Adrenal gland (tissue), 12 donors: ENCODE measurements around the gene KIZ. TPM values are rescaled to one million over a fixed set of nuclear protein-coding genes. Genes with fewer than 3 reads are reported as not detected.
"Not testable (repeated sequence)": the region's sequence is repeated elsewhere in the genome, so short reads cannot be mapped to it uniquely, and the experiment has no call there.

Source experiments
- DNase-seq, 7 donors: peaks; one replicate each; pipeline ENCODE4 v3.0.0-alpha.2; 2019 to 2020
- H3K27ac ChIP-seq, 5 donors: fragments of 200-600 bp; sonication (generic) in 4 of 5; 1 replicate in 3 of 5; 2 replicates in 2 of 5; pipeline versions ENCODE4 v1.5.1 to v1.8.0; 2016 to 2020; ENCODE audit warnings: mild to moderate bottlenecking in 1 of 5
- H3K27me3 ChIP-seq: fragments of 200-600 bp; 2 replicates; pipeline ENCODE4 v1.8.0; 2021
- H3K36me3 ChIP-seq, 2 donors: fragments of 200-600 bp; replicated peaks in 1 of 2; 1 replicate in 1 of 2; 2 replicates in 1 of 2; pipeline versions ENCODE4 v1.5.1 to v1.8.0; 2018 to 2022
- H3K4me1 ChIP-seq, 2 donors: fragments of 200-600 bp; replicated peaks in 1 of 2; 1 replicate in 1 of 2; 2 replicates in 1 of 2; pipeline versions ENCODE4 v1.5.1 to v1.8.0; 2018 to 2021
- H3K4me3 ChIP-seq, 4 donors: fragments of 200-600 bp; sonication (generic) in 3 of 4; one replicate each; pipeline ENCODE4 v1.5.1; 2016 to 2018
- H3K9me3 ChIP-seq, 3 donors: fragments of 200-600 bp; sonication (generic) in 1 of 3; replicated peaks in 1 of 3; 1 replicate in 2 of 3; 2 replicates in 1 of 3; pipeline versions ENCODE4 v1.5.1 to v1.8.0; 2016 to 2021
- CTCF ChIP-seq, 6 experiments: fragments of 450-650 bp in 4 of 6; fragments of 200-600 bp in 2 of 6; sonication (generic) in 1 of 6; IDR thresholded peaks; 1 replicate in 5 of 6; 2 replicates in 1 of 6; pipeline versions ENCODE4 v1.5.1 to v1.8.0; 2016 to 2021; ENCODE audit warnings: antibody characterized with exemption in 6 of 6, mild to moderate bottlenecking in 2 of 6, moderate library complexity in 1 of 6
- POLR2A ChIP-seq, 2 donors: fragments of 450-650 bp; IDR thresholded peaks; one replicate each; pipeline ENCODE4 v1.6.1; 2017; ENCODE audit warnings: antibody characterized with exemption in 2 of 2, mild to moderate bottlenecking in 2 of 2, moderate library complexity in 1 of 2
- WGBS, 4 donors: extraction: QIAGEN DNeasy Blood & Tissue Kit in 2 of 4; methylation state at CpG; one replicate each; pipeline versions ENCODE4 v1.1.5 to v1.1.7; 2013 to 2017; 5-methylcytosine and 5-hydroxymethylcytosine counted together
- intact Hi-C, 2 donors: fragments of 100-400 bp; cut with DNase I; formaldehyde crosslinking; loops; one replicate each; pipeline versions ENCODE4 v1.14.1 to v1.15.0; 2022 to 2023
- polyA plus RNA-seq, 3 donors: library from polyadenylated mRNA; stranded (reverse); fragments of 200-250 nt in 2 of 3; fragments of 350-450 nt in 1 of 3; fragmentation: Illumina TruSeq in 1 of 3; extraction: RNeasy Lipid Tissue Mini Kit (QIAGEN cat#74804) in 1 of 3; gene quantifications; one replicate each; pipeline ENCODE4 v1.2.3, GENCODE V29; 2013 to 2014
- total RNA-seq, 9 donors: library from RNA; depleted of rRNA in 4 of 9; stranded (reverse); fragments of >200 nt in 4 of 9; fragments of 120-200 nt in 1 of 9; fragmentation: NEBNext Ultra II Directional in 1 of 9; extraction: Animal tissue kit (Norgen Biotek cat#: 25700) in 1 of 9; gene quantifications; one replicate each; pipeline versions ENCODE4 v1.1.0 to v1.2.4, GENCODE V29; 2013 to 2023
- donor health status: healthy with polysubstance abuse.
- donor health status: Bipolar disorder and iron deficiency.
- donor health status: DM: yes; HTN: yes; CAD: no.
- donor health status: DM: no; HTN: no; CAD: no.
- donor health status: DM: no; HTN: no; CAD: no.
- donor health status: DM: yes; HTN: yes; CAD: no.

Gene KIZ
- total and polyA plus RNA-seq, 12 donors: 10.4 to 62.9 (median 15.3) TPM

GRCh38 chr20:21161926-21162325 lies 36.0 kb downstream of the KIZ start:
- H3K36me3 ChIP-seq: peaks cover 0 to 8% of the 10 kb centered on the region in 2 donors
- intact Hi-C loops: no loop called here
- no peak for TF ChIP-seq POLR2A (IDR thresholded peaks at IDR 0.05)
- TF ChIP-seq CTCF (IDR thresholded peaks at IDR 0.05): no peak
- no peaks in the 10 kb centered on the region for H3K4me1 ChIP-seq
- H3K27me3 ChIP-seq: no peaks in the 10 kb centered on the region
- no peak overlapping the region for H3K27ac ChIP-seq
- H3K9me3 ChIP-seq: no peaks in the 10 kb centered on the region
- no peak overlapping the region for H3K4me3 ChIP-seq
- no peak for DNase-seq
- WGBS, 4 donors: 92 to 99% (median 95%) methylated on average over 5 of the region's 5 CpGs

GRCh38 chr20:21162631-21163030 lies 36.7 kb downstream of the KIZ start:
- Histone ChIP-seq H3K36me3 (peaks cover 0 to 8% of the 10 kb centered on the region in 2 donors), H3K4me3 (no peak overlapping the region), H3K4me1 (no peaks in the 10 kb centered on the region), H3K27me3 (no peaks in the 10 kb centered on the region), H3K27ac (no peak overlapping the region), H3K9me3 (no peaks in the 10 kb centered on the region)
- intact Hi-C loops: no loop called here
- 86 to 93% (median 87%) methylated on average over 3 of the region's 3 CpGs for WGBS, 4 donors
- DNase-seq: no peak
- TF ChIP-seq CTCF (IDR thresholded peaks at IDR 0.05): no peak
- no peak for TF ChIP-seq POLR2A (IDR thresholded peaks at IDR 0.05)

GRCh38 chr20:21166801-21167200 lies 40.9 kb downstream of the KIZ start:
- Histone ChIP-seq H3K36me3 (peaks cover 0 to 8% of the 10 kb centered on the region in 2 donors), H3K9me3 (no peaks in the 10 kb centered on the region), H3K4me3 (no peak overlapping the region), H3K27me3 (no peaks in the 10 kb centered on the region), H3K27ac (no peak overlapping the region), H3K4me1 (no peaks in the 10 kb centered on the region)
- WGBS, 4 donors: 75 to 100% (median 84%) methylated on average over 1 to 2 of the region's 2 CpGs
- no peak for TF ChIP-seq POLR2A (IDR thresholded peaks at IDR 0.05)
- no peak for TF ChIP-seq CTCF (IDR thresholded peaks at IDR 0.05)
- intact Hi-C loops: no loop called here
- no peak for DNase-seq

GRCh38 chr20:21167261-21167660 lies 41.4 kb downstream of the KIZ start:
- Histone ChIP-seq H3K27me3 (no peaks in the 10 kb centered on the region), H3K9me3 (no peaks in the 10 kb centered on the region), H3K4me1 (no peaks in the 10 kb centered on the region), H3K4me3 (no peak overlapping the region), H3K36me3 (peaks cover 0 to 8% of the 10 kb centered on the region in 2 donors), H3K27ac (no peak overlapping the region)
- 94 to 100% (median 99%) methylated on average over 5 of the region's 5 CpGs for WGBS, 4 donors
- TF ChIP-seq POLR2A (IDR thresholded peaks at IDR 0.05) (no peak), CTCF (IDR thresholded peaks at IDR 0.05) (no peak)
- DNase-seq: no peak
- intact Hi-C loops: no loop called here

- H3K36me3 ChIP-seq, H3K9me3 ChIP-seq, intact Hi-C loops, H3K27me3 ChIP-seq, H3K4me1 ChIP-seq, H3K27ac ChIP-seq, H3K4me3 ChIP-seq, DNase-seq: not testable (repeated sequence)
- 97 to 98% (median 98%) methylated on average over 3 of the region's 3 CpGs for WGBS, 4 donors
Observed at GRCh38 chr20:21168061-21168460, 42.2 kb downstream of the KIZ start.
